ENCODE results near the gene C10orf95. TPM values are rescaled to one million over a fixed set of nuclear protein-coding genes. Genes with fewer than 3 reads are reported as not detected.

Gene C10orf95
- total RNA-seq, 1 donor from 2014 or later: 10.3 TPM

- no peak overlapping the region for H3K4me3 ChIP-seq (ENCODE audit: low read depth, low read length)
- TF ChIP-seq CTCF (conservative IDR thresholded peaks at IDR 0.05; ENCODE audit: low read depth, low read length): no peak
- DNase-seq (ENCODE audit: low read depth): no peak
These were observed 39.8 kb upstream of the C10orf95 start for GRCh38 chr10:102491136-102491535.

- no peak for TF ChIP-seq CTCF (conservative IDR thresholded peaks at IDR 0.05; ENCODE audit: low read depth, low read length)
- H3K4me3 ChIP-seq (ENCODE audit: low read depth, low read length): no peak overlapping the region
- DNase-seq (ENCODE audit: low read depth): no peak
These were observed 33.9 kb upstream of the C10orf95 start for GRCh38 chr10:102485093-102485784.

- TF ChIP-seq CTCF (conservative IDR thresholded peaks at IDR 0.05; ENCODE audit: low read depth, low read length): no peak
- no peak overlapping the region for H3K4me3 ChIP-seq (ENCODE audit: low read depth, low read length)
- no peak for DNase-seq (ENCODE audit: low read depth)
These were observed 32.7 kb upstream of the C10orf95 start for GRCh38 chr10:102484021-102484420.

GRCh38 chr10:102480396-102480795, 29.1 kb upstream of the C10orf95 start:
- no peak for DNase-seq (ENCODE audit: low read depth)
- no peak for TF ChIP-seq CTCF (conservative IDR thresholded peaks at IDR 0.05; ENCODE audit: low read depth, low read length)
- no peak overlapping the region for H3K4me3 ChIP-seq (ENCODE audit: low read depth, low read length)

- no peak for TF ChIP-seq CTCF (conservative IDR thresholded peaks at IDR 0.05; ENCODE audit: low read depth, low read length)
- DNase-seq (ENCODE audit: low read depth): no peak
- H3K4me3 ChIP-seq (ENCODE audit: low read depth, low read length): no peak overlapping the region
These were observed 28.3 kb upstream of the C10orf95 start for GRCh38 chr10:102479651-102480050.

GRCh38 chr10:102476466-102477141, 25.3 kb upstream of the C10orf95 start:
- no peak for DNase-seq (ENCODE audit: low read depth)
- no peak overlapping the region for H3K4me3 ChIP-seq (ENCODE audit: low read depth, low read length)
- no peak for TF ChIP-seq CTCF (conservative IDR thresholded peaks at IDR 0.05; ENCODE audit: low read depth, low read length)
